Measurements from ENCODE around the gene CHMP6. TPM values are rescaled to one million over a fixed set of nuclear protein-coding genes. Genes with fewer than 3 reads are reported as not detected.
A peak's percentile ranks its signal among the peaks of the same experiment; 100 is the strongest.

The CHMP6 gene
- total RNA-seq, 2 experiments from 2014 or later = 29.8 to 34.6 TPM

- H3K27me3 Mint-ChIP-seq = peaks cover 37% of the 10 kb centered on the region
- CTCF ChIA-PET = interaction anchor here (0.6 to 3.9 kb wide), 3 partner anchors 9 to 66 kb away, joined by 3 to 21 read pairs (median 3); no protein-coding TSS in a partner anchor
- no peak overlapping the region for H3K27ac Mint-ChIP-seq
- H3K4me1 Mint-ChIP-seq = peaks cover 6% of the 10 kb centered on the region
- H3K9me3 Mint-ChIP-seq (ENCODE audit: low read depth) = peaks cover 2% of the 10 kb centered on the region
- DNase-seq (no peak), ATAC-seq (no peak)
- no peaks in the 10 kb centered on the region for H3K36me3 Mint-ChIP-seq
- H3K4me3 Mint-ChIP-seq = no peak overlapping the region
Measured at GRCh38 chr17:81031566-81032550, 40.2 kb downstream of the CHMP6 start.

- Mint-ChIP-seq H3K9me3 (ENCODE audit: low read depth) (no peaks in the 10 kb centered on the region), H3K4me3 (no peak overlapping the region), H3K27me3 (peaks cover 40% of the 10 kb centered on the region), H3K4me1 (peaks cover 6% of the 10 kb centered on the region), H3K27ac (no peak overlapping the region), H3K36me3 (no peaks in the 10 kb centered on the region)
- ATAC-seq (no peak), DNase-seq (no peak)
- CTCF ChIA-PET = interaction anchor here (1.3 to 3.9 kb wide), 3 partner anchors 10 to 69 kb away, joined by 9 to 21 read pairs (median 9); no protein-coding TSS in a partner anchor
Measured at GRCh38 chr17:81032641-81033480, 41.2 kb downstream of the CHMP6 start.

- Mint-ChIP-seq H3K36me3 (no peaks in the 10 kb centered on the region), H3K27ac (no peak overlapping the region), H3K4me3 (peak overlapping the region; percentile 58), H3K4me1 (peaks cover 6% of the 10 kb centered on the region), H3K9me3 (ENCODE audit: low read depth) (no peaks in the 10 kb centered on the region), H3K27me3 (peaks cover 40% of the 10 kb centered on the region)
- CTCF ChIA-PET = interaction anchor here (1.3 to 3.9 kb wide), 3 partner anchors 10 to 68 kb away, joined by 9 to 21 read pairs (median 9); no protein-coding TSS in a partner anchor
- ATAC-seq (no peak), DNase-seq (no peak)
Measured at GRCh38 chr17:81033535-81034167, 42.0 kb downstream of the CHMP6 start.

GRCh38 chr17:81034168-81034777 lies 42.6 kb downstream of the CHMP6 start:
- peaks cover 40% of the 10 kb centered on the region for H3K27me3 Mint-ChIP-seq
- CTCF ChIA-PET = interaction anchor here (1.9 to 3.9 kb wide), 2 partner anchors 11 to 63 kb away, joined by 9 to 21 read pairs; no protein-coding TSS in a partner anchor
- H3K36me3 Mint-ChIP-seq = no peaks in the 10 kb centered on the region
- DNase-seq (no peak), ATAC-seq (peak; percentile 34)
- peaks cover 6% of the 10 kb centered on the region for H3K4me1 Mint-ChIP-seq
- H3K4me3 Mint-ChIP-seq = peak overlapping the region; percentile 58
- H3K9me3 Mint-ChIP-seq (ENCODE audit: low read depth) = no peaks in the 10 kb centered on the region
- no peak overlapping the region for H3K27ac Mint-ChIP-seq

- H3K36me3 Mint-ChIP-seq = no peaks in the 10 kb centered on the region
- ATAC-seq = peak; percentile 83
- H3K27ac Mint-ChIP-seq = no peak within 1 kb of the TSS
- peaks cover 6% of the 10 kb centered on the region for H3K4me1 Mint-ChIP-seq
- CTCF ChIA-PET = interaction anchor here (1.0 to 3.9 kb wide), 3 partner anchors 12 to 67 kb away, joined by 3 to 21 read pairs (median 4); no protein-coding TSS in a partner anchor
- DNase-seq = peak; percentile 96
- H3K4me3 Mint-ChIP-seq = peak within 1 kb of the TSS; percentile 74
- H3K9me3 Mint-ChIP-seq (ENCODE audit: low read depth) = no peaks in the 10 kb centered on the region
- H3K27me3 Mint-ChIP-seq = peaks cover 40% of the 10 kb centered on the region
Measured at GRCh38 chr17:81034779-81035520, 43.3 kb downstream of the CHMP6 start, which contains the start of gene BAIAP2. BAIAP2 (plus strand) TSS chr17:81035151; CDS start chr17:81035255, 104 bp downstream.

- CTCF ChIA-PET = interaction anchor here (1.0 to 3.9 kb wide), 3 partner anchors 13 to 67 kb away, joined by 3 to 21 read pairs (median 4); no protein-coding TSS in a partner anchor
- DNase-seq (no peak), ATAC-seq (no peak)
- H3K27ac Mint-ChIP-seq = no peak overlapping the region
- peaks cover 6% of the 10 kb centered on the region for H3K4me1 Mint-ChIP-seq
- no peaks in the 10 kb centered on the region for H3K36me3 Mint-ChIP-seq
- H3K27me3 Mint-ChIP-seq = peaks cover 40% of the 10 kb centered on the region
- H3K4me3 Mint-ChIP-seq = peak overlapping the region; percentile 71
- H3K9me3 Mint-ChIP-seq (ENCODE audit: low read depth) = no peaks in the 10 kb centered on the region
Measured at GRCh38 chr17:81035521-81036196, 44.0 kb downstream of the CHMP6 start.

GRCh38 chr17:81036197-81036941 lies 44.7 kb downstream of the CHMP6 start:
- H3K27ac Mint-ChIP-seq = no peak overlapping the region
- H3K36me3 Mint-ChIP-seq = no peaks in the 10 kb centered on the region
- H3K27me3 Mint-ChIP-seq = peaks cover 40% of the 10 kb centered on the region
- H3K4me1 Mint-ChIP-seq = peaks cover 6% of the 10 kb centered on the region
- H3K4me3 Mint-ChIP-seq = peak overlapping the region; percentile 71
- ATAC-seq (no peak), DNase-seq (no peak)
- no peaks in the 10 kb centered on the region for H3K9me3 Mint-ChIP-seq (ENCODE audit: low read depth)
- CTCF ChIA-PET = interaction anchor here (0.9 to 3.4 kb wide), 6 partner anchors 13 to 66 kb away, joined by 3 to 15 read pairs (median 4); no protein-coding TSS in a partner anchor

GRCh38 chr17:81037026-81037797 lies 45.6 kb downstream of the CHMP6 start:
- CTCF ChIA-PET = interaction anchor here (0.9 to 3.4 kb wide), 5 partner anchors 14 to 65 kb away, joined by 3 to 15 read pairs (median 3); no protein-coding TSS in a partner anchor
- Mint-ChIP-seq H3K36me3 (no peaks in the 10 kb centered on the region), H3K27ac (no peak overlapping the region), H3K27me3 (peaks cover 36% of the 10 kb centered on the region), H3K9me3 (ENCODE audit: low read depth) (no peaks in the 10 kb centered on the region), H3K4me1 (peaks cover 6% of the 10 kb centered on the region), H3K4me3 (no peak overlapping the region)
- no peak for ATAC-seq
- DNase-seq = no peak

GRCh38 chr17:81037798-81038733 lies 46.4 kb downstream of the CHMP6 start:
- no peak overlapping the region for H3K27ac Mint-ChIP-seq
- H3K4me1 Mint-ChIP-seq = peaks cover 6% of the 10 kb centered on the region
- ATAC-seq = no peak
- no peaks in the 10 kb centered on the region for H3K9me3 Mint-ChIP-seq (ENCODE audit: low read depth)
- H3K4me3 Mint-ChIP-seq = no peak overlapping the region
- no peak for DNase-seq
- H3K36me3 Mint-ChIP-seq = no peaks in the 10 kb centered on the region
- CTCF ChIA-PET = interaction anchor here (1.3 to 3.4 kb wide), 3 partner anchors 14 to 65 kb away, joined by 3 to 15 read pairs (median 6); no protein-coding TSS in a partner anchor
- H3K27me3 Mint-ChIP-seq = peaks cover 32% of the 10 kb centered on the region
